ENCODE measurements around the gene FLCN.

Gene FLCN

GRCh38 chr17:17172990-17173389, 64.0 kb downstream of the FLCN start:
- H4K20me1 ChIP-seq (ENCODE audit: insufficient read depth, low read length), result no peaks in the 10 kb centered on the region
- no peaks in the 10 kb centered on the region for H3K79me2 ChIP-seq (ENCODE audit: low read length)
- peaks cover 5% of the 10 kb centered on the region; the same call in 1 of the 2 replicates for H3K36me3 ChIP-seq (replicated peaks; ENCODE audit: insufficient read depth, low read length)
- no peaks in the 10 kb centered on the region for H3K9me3 ChIP-seq (replicated peaks; ENCODE audit: insufficient read depth, low read length)
- TF ChIP-seq EZH2 (optimal IDR thresholded peaks at IDR 0.05; ENCODE audit: low read depth, low read length), result no peak
- TF ChIP-seq EZH2phosphoT487 (IDR thresholded peaks at IDR 0.05; ENCODE audit: low read length), result no peak
- no peak for TF ChIP-seq CTCF (IDR thresholded peaks at IDR 0.05; ENCODE audit: low read length)
- H3K9me2 ChIP-seq (replicated peaks; ENCODE audit: insufficient read depth, low read length), result no peaks in the 10 kb centered on the region
- no peaks in the 10 kb centered on the region for H3K4me1 ChIP-seq (ENCODE audit: low read length)
- no peak overlapping the region for H3K4me2 ChIP-seq (ENCODE audit: low read depth, low read length)
- no peaks in the 10 kb centered on the region for H3F3A ChIP-seq (ENCODE audit: insufficient read depth, low read length)
- H2AFZ ChIP-seq (ENCODE audit: low read length), result no peak overlapping the region
- DNase-seq, result no peak
- no peak overlapping the region for H3K27ac ChIP-seq (ENCODE audit: low read length)
- no peaks in the 10 kb centered on the region for H3K27me3 ChIP-seq (replicated peaks; ENCODE audit: insufficient read depth, low read length)
- H3K9ac ChIP-seq (ENCODE audit: low read length), result no peak overlapping the region
- H3K4me3 ChIP-seq (ENCODE audit: low read length), result no peak overlapping the region

GRCh38 chr17:17172001-17172939, 64.7 kb downstream of the FLCN start:
- no peak overlapping the region for H2AFZ ChIP-seq (ENCODE audit: low read length)
- no peaks in the 10 kb centered on the region for H3K4me1 ChIP-seq (ENCODE audit: low read length)
- no peaks in the 10 kb centered on the region for H3K79me2 ChIP-seq (ENCODE audit: low read length)
- TF ChIP-seq EZH2 (optimal IDR thresholded peaks at IDR 0.05; ENCODE audit: low read depth, low read length), result no peak
- no peak for TF ChIP-seq EZH2phosphoT487 (IDR thresholded peaks at IDR 0.05; ENCODE audit: low read length)
- TF ChIP-seq CTCF (IDR thresholded peaks at IDR 0.05; ENCODE audit: low read length), result no peak
- H3K4me3 ChIP-seq (ENCODE audit: low read length), result no peak overlapping the region
- H3K27ac ChIP-seq (ENCODE audit: low read length), result no peak overlapping the region
- no peaks in the 10 kb centered on the region for H3K27me3 ChIP-seq (replicated peaks; ENCODE audit: insufficient read depth, low read length)
- H4K20me1 ChIP-seq (ENCODE audit: insufficient read depth, low read length), result no peaks in the 10 kb centered on the region
- no peak overlapping the region for H3K4me2 ChIP-seq (ENCODE audit: low read depth, low read length)
- H3K36me3 ChIP-seq (replicated peaks; ENCODE audit: insufficient read depth, low read length), result peaks cover 5% of the 10 kb centered on the region; the same call in 1 of the 2 replicates
- no peaks in the 10 kb centered on the region for H3K9me2 ChIP-seq (replicated peaks; ENCODE audit: insufficient read depth, low read length)
- no peaks in the 10 kb centered on the region for H3F3A ChIP-seq (ENCODE audit: insufficient read depth, low read length)
- H3K9ac ChIP-seq (ENCODE audit: low read length), result no peak overlapping the region
- H3K9me3 ChIP-seq (replicated peaks; ENCODE audit: insufficient read depth, low read length), result no peaks in the 10 kb centered on the region
- DNase-seq, result no peak

GRCh38 chr17:17171186-17171585, 65.8 kb downstream of the FLCN start:
- Histone ChIP-seq H3K9me2 (replicated peaks; ENCODE audit: insufficient read depth, low read length) (no peaks in the 10 kb centered on the region), H3K27me3 (replicated peaks; ENCODE audit: insufficient read depth, low read length) (no peaks in the 10 kb centered on the region), H3K27ac (ENCODE audit: low read length) (no peak overlapping the region), H3K4me3 (ENCODE audit: low read length) (no peak overlapping the region), H3K79me2 (ENCODE audit: low read length) (no peaks in the 10 kb centered on the region), H4K20me1 (ENCODE audit: insufficient read depth, low read length) (no peaks in the 10 kb centered on the region), H3K9me3 (replicated peaks; ENCODE audit: insufficient read depth, low read length) (no peaks in the 10 kb centered on the region), H3F3A (ENCODE audit: insufficient read depth, low read length) (no peaks in the 10 kb centered on the region), H2AFZ (ENCODE audit: low read length) (no peak overlapping the region), H3K4me2 (ENCODE audit: low read depth, low read length) (no peak overlapping the region), H3K36me3 (replicated peaks; ENCODE audit: insufficient read depth, low read length) (peaks cover 5% of the 10 kb centered on the region; the same call in 1 of the 2 replicates), H3K4me1 (ENCODE audit: low read length) (no peaks in the 10 kb centered on the region), H3K9ac (ENCODE audit: low read length) (no peak overlapping the region)
- TF ChIP-seq CTCF (IDR thresholded peaks at IDR 0.05; ENCODE audit: low read length) (no peak), EZH2 (optimal IDR thresholded peaks at IDR 0.05; ENCODE audit: low read depth, low read length) (no peak), EZH2phosphoT487 (IDR thresholded peaks at IDR 0.05; ENCODE audit: low read length) (no peak)
- no peak for DNase-seq

Data from MM.1S (cell line).